Adipose tissue (tissue), 3 donors: ENCODE measurements around the gene CDH4. TPM values are rescaled to one million over a fixed set of nuclear protein-coding genes. Genes with fewer than 3 reads are reported as not detected.

ENCODE experiments used
- H3K27ac ChIP-seq: one replicate; pipeline ENCODE4 v1.5.1; 2013; ENCODE audit warnings: low read depth, low read length
- WGBS, 3 donors: extraction: QIAGEN DNeasy Blood & Tissue Kit; methylation state at CpG; one replicate each; pipeline ENCODE4 v1.1.7; 2013; 5-methylcytosine and 5-hydroxymethylcytosine counted together
- polyA plus RNA-seq, 3 donors: library from polyadenylated mRNA; stranded (reverse); fragments of 200-250 nt; gene quantifications; one replicate each; pipeline ENCODE4 v1.2.3, GENCODE V29; 2013
- donor health status: healthy with polysubstance abuse.
- donor health status: Bipolar disorder and iron deficiency.
- donor health status: healthy.

CDH4 gene
- polyA plus RNA-seq, 3 donors, result 0.04 to 0.11 (median 0.05) TPM

- no peak overlapping the region for H3K27ac ChIP-seq
- 58 to 70% (median 63%) methylated on average over 8 of the region's 8 CpGs for WGBS, 3 donors
Measured at GRCh38 chr20:61596687-61597330, 344.7 kb downstream of the CDH4 start.

GRCh38 chr20:61597996-61598395, 345.9 kb downstream of the CDH4 start:
- WGBS, 3 donors, result 74 to 82% (median 75%) methylated on average over 7 of the region's 7 CpGs
- H3K27ac ChIP-seq, result no peak overlapping the region

- H3K27ac ChIP-seq, result no peak overlapping the region
- WGBS, 3 donors, result 80 to 82% (median 82%) methylated on average over 21 of the region's 21 CpGs
Measured at GRCh38 chr20:61598586-61598985, 346.5 kb downstream of the CDH4 start.

GRCh38 chr20:61599061-61599531, 347.0 kb downstream of the CDH4 start:
- H3K27ac ChIP-seq, result no peak overlapping the region
- 56 to 69% (median 66%) methylated on average over 12 of the region's 12 CpGs for WGBS, 3 donors

- WGBS, 3 donors, result 44 to 69% (median 44%) methylated on average over 18 of the region's 18 CpGs
- no peak overlapping the region for H3K27ac ChIP-seq
Measured at GRCh38 chr20:61599541-61599992, 347.5 kb downstream of the CDH4 start.

- H3K27ac ChIP-seq, result no peak overlapping the region
- WGBS, 3 donors, result 74 to 77% (median 76%) methylated on average over 16 of the region's 16 CpGs
Measured at GRCh38 chr20:61600016-61600415, 348.0 kb downstream of the CDH4 start.

- H3K27ac ChIP-seq, result no peak overlapping the region
- WGBS, 3 donors, result 84 to 94% (median 92%) methylated on average over 12 of the region's 12 CpGs
Measured at GRCh38 chr20:61601361-61601760, 349.3 kb downstream of the CDH4 start.

GRCh38 chr20:61601853-61602252, 349.8 kb downstream of the CDH4 start:
- WGBS, 3 donors, result 87 to 92% (median 89%) methylated on average over 14 of the region's 14 CpGs
- H3K27ac ChIP-seq, result no peak overlapping the region

GRCh38 chr20:61603715-61604114, 351.7 kb downstream of the CDH4 start:
- WGBS, 3 donors, result 82 to 84% (median 83%) methylated on average over 5 of the region's 5 CpGs
- H3K27ac ChIP-seq, result no peak overlapping the region

GRCh38 chr20:61604549-61604948, 352.5 kb downstream of the CDH4 start:
- 47 to 53% (median 51%) methylated on average over 7 of the region's 7 CpGs for WGBS, 3 donors
- no peak overlapping the region for H3K27ac ChIP-seq

- H3K27ac ChIP-seq, result no peak overlapping the region
Measured at GRCh38 chr20:61605283-61605682, 353.2 kb downstream of the CDH4 start.

GRCh38 chr20:61605862-61606557, 353.9 kb downstream of the CDH4 start:
- no peak overlapping the region for H3K27ac ChIP-seq
- 85 to 89% (median 87%) methylated on average over 12 of the region's 12 CpGs for WGBS, 3 donors

- WGBS, 3 donors, result 57 to 66% (median 59%) methylated on average over 21 of the region's 21 CpGs
- no peak overlapping the region for H3K27ac ChIP-seq
Measured at GRCh38 chr20:61608275-61609085, 356.4 kb downstream of the CDH4 start.

- H3K27ac ChIP-seq, result no peak overlapping the region
- whole genome bisulfite sequencing, 3 donors, result 68 to 71% (median 70%) methylated on average over 9 of the region's 9 CpGs
Measured at GRCh38 chr20:61609461-61609860, 357.4 kb downstream of the CDH4 start.

GRCh38 chr20:61611401-61612180, 359.5 kb downstream of the CDH4 start:
- 63 to 73% (median 69%) methylated on average over 13 of the region's 13 CpGs for whole genome bisulfite sequencing, 3 donors
- no peak overlapping the region for H3K27ac ChIP-seq

GRCh38 chr20:61613917-61614705, 362.1 kb downstream of the CDH4 start:
- H3K27ac ChIP-seq, result no peak overlapping the region
- 29 to 69% (median 64%) methylated on average over 13 of the region's 13 CpGs for WGBS, 3 donors

- WGBS, 3 donors, result 79 to 90% (median 87%) methylated on average over 2 of the region's 2 CpGs
- no peak overlapping the region for H3K27ac ChIP-seq
Measured at GRCh38 chr20:61614706-61615100, 362.6 kb downstream of the CDH4 start.

- 88 to 93% (median 89%) methylated on average over 15 of the region's 15 CpGs for WGBS, 3 donors
- no peak overlapping the region for H3K27ac ChIP-seq
Measured at GRCh38 chr20:61615806-61616205, 363.7 kb downstream of the CDH4 start.
